ENCODE measurements around the gene RAP1GAP2. TPM values are rescaled to one million over a fixed set of nuclear protein-coding genes. Genes with fewer than 3 reads are reported as not detected.

RAP1GAP2 gene
- total and polyA plus RNA-seq, 2 of the 8 experiments (the other 6 are each of a cell fraction or from before 2014, with no cell fraction given), result 24.0 to 63.8 TPM

DNA sequence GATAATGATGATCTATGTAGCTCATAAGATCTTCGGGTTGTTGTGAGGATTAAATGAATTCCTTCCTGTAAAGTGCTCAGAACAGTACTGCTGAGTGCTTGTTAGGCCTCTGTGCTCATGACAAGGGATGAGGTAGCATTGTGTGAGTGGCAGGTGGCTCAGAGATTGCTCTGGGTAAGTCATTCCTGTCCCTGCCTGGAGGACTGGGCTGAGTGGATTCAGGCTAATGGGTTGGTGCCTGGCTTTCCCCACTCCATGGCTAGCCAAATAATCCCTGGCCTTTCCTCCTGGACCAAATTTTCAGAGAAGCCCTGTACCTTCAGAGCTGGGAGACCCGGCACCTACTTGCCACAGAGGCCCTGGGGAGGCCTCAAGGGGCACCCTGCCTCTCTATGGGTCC, 45.5 kb upstream of the RAP1GAP2 start (continued):
- TF ChIP-seq SUZ12 (IDR thresholded peaks at IDR 0.05; ENCODE audit: low read length), result no peak
